Uterus (tissue), 4 donors: ENCODE measurements around the gene AJAP1. TPM values are rescaled to one million over a fixed set of nuclear protein-coding genes. Genes with fewer than 3 reads are reported as not detected.

Experiments used
- DNase-seq, 2 donors: peaks; one replicate each; pipeline ENCODE4 v3.0.0-alpha.2; 2019 to 2020
- H3K27ac ChIP-seq, 2 donors: fragments of 200-600 bp; sonication (generic); 1 replicate in 1 of 2; 2 replicates in 1 of 2; pipeline ENCODE4 v1.5.1; 2016 to 2018
- H3K27me3 ChIP-seq, 2 donors: fragments of 200-600 bp; sonication (generic); one replicate each; pipeline ENCODE4 v1.5.1; 2018 to 2019; ENCODE audit warnings: control low read depth in 1 of 2
- H3K36me3 ChIP-seq, 2 donors: fragments of 200-600 bp; sonication (generic); one replicate each; pipeline ENCODE4 v1.5.1; 2019; ENCODE audit warnings: control low read depth in 1 of 2
- H3K4me1 ChIP-seq, 2 donors: fragments of 200-600 bp; sonication (generic); one replicate each; pipeline ENCODE4 v1.5.1; 2018 to 2019; ENCODE audit warnings: control low read depth in 1 of 2
- H3K4me3 ChIP-seq, 2 donors: fragments of 200-600 bp; sonication (generic); 1 replicate in 1 of 2; 2 replicates in 1 of 2; pipeline ENCODE4 v1.5.1; 2018 to 2019; ENCODE audit warnings: mild to moderate bottlenecking in 1 of 2
- H3K9me3 ChIP-seq, 2 donors: fragments of 200-600 bp; sonication (generic); one replicate each; pipeline ENCODE4 v1.5.1; 2019; ENCODE audit warnings: control low read depth in 1 of 2
- POLR2A ChIP-seq, 2 donors: fragments of 450-650 bp; IDR thresholded peaks; one replicate each; pipeline ENCODE4 v1.6.1; 2016; ENCODE audit warnings: antibody characterized with exemption in 2 of 2, mild to moderate bottlenecking in 1 of 2, moderate library complexity in 1 of 2
- intact Hi-C: fragments of 100-400 bp; cut with DNase I; formaldehyde crosslinking; loops from one replicate; pipeline ENCODE4 v1.15.1; 2023; ENCODE audit warnings: low total_unique reads
- total RNA-seq, 4 donors: library from RNA; depleted of rRNA in 3 of 4; stranded (reverse); fragments of >200 nt in 3 of 4; gene quantifications; one replicate each; pipeline versions ENCODE4 v1.1.0 to v1.2.4, GENCODE V29; 2014 to 2023
- TF ChIP-seq, protein P1 (sequence below), 4 experiments: fragments of 200-600 bp in 2 of 4; fragments of 450-650 bp in 2 of 4; sonication (generic) in 2 of 4; IDR thresholded peaks; one replicate each; pipeline ENCODE4 v1.5.1; 2016 to 2019; ENCODE audit warnings: antibody characterized with exemption in 4 of 4, mild to moderate bottlenecking in 2 of 4, moderate library complexity in 1 of 4
- donor health status: DM: yes; HTN: yes; CAD: no.

AJAP1 gene
- total RNA-seq, 4 donors from 2014 or later: 0.97 to 2.7 (median 2.0) TPM; not detected in 1

DNA sequence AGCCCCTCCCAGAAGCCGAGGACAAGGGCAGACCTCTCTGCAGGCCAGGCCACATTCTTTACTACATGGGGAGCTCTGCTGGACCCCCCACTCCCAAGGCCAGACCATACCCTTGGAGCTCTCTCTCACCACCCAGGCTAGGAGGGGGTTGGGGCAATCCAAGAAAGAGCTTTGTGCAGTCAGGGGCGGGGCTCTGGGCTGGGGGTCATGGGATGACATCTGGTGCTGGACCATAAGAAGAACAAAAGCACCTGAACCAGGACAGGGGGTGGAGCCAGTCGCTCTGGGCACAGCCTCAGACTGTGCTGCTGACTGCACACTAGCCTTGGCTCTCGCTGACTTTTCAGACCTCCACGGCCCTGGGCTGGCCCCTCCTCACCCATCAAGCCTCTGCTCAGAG lies 23.1 kb upstream of the AJAP1 start:
- Histone ChIP-seq H3K27ac (no peak overlapping the region), H3K4me1 (no peaks in the 10 kb centered on the region), H3K4me3 (no peak overlapping the region), H3K9me3 (no peaks in the 10 kb centered on the region), H3K27me3 (no peaks in the 10 kb centered on the region), H3K36me3 (no peaks in the 10 kb centered on the region)
- intact Hi-C loops: no loop called here
- DNase-seq: no peak
- TF ChIP-seq POLR2A (IDR thresholded peaks at IDR 0.05): no peak

DNA sequence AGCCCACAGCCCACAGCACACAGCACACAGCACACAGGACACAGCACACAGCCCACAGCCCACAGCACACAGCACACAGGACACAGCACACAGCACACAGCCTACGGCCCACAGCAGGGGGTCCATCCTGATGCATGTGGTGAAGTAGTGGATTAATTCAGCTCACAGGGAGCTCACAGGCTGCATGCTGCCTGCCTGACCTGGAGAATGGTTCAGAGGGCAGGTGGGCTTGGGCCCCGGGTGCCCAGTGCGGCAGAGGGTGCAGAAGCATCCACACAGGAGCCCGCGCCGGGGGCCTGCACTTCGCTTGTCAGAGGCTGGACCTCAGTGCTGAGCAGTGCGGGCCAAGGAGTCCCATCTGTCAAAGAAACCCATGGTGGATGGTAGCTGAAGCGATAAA lies 21.1 kb upstream of the AJAP1 start:
- no peaks in the 10 kb centered on the region for H3K36me3 ChIP-seq
- no peaks in the 10 kb centered on the region for H3K4me1 ChIP-seq
- H3K27ac ChIP-seq: no peak overlapping the region
- H3K27me3 ChIP-seq: no peaks in the 10 kb centered on the region
- no peak for TF ChIP-seq POLR2A (IDR thresholded peaks at IDR 0.05)
- TF ChIP-seq, protein P1, sequence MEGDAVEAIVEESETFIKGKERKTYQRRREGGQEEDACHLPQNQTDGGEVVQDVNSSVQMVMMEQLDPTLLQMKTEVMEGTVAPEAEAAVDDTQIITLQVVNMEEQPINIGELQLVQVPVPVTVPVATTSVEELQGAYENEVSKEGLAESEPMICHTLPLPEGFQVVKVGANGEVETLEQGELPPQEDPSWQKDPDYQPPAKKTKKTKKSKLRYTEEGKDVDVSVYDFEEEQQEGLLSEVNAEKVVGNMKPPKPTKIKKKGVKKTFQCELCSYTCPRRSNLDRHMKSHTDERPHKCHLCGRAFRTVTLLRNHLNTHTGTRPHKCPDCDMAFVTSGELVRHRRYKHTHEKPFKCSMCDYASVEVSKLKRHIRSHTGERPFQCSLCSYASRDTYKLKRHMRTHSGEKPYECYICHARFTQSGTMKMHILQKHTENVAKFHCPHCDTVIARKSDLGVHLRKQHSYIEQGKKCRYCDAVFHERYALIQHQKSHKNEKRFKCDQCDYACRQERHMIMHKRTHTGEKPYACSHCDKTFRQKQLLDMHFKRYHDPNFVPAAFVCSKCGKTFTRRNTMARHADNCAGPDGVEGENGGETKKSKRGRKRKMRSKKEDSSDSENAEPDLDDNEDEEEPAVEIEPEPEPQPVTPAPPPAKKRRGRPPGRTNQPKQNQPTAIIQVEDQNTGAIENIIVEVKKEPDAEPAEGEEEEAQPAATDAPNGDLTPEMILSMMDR (IDR thresholded peaks at IDR 0.05): no peak
- no peak overlapping the region for H3K4me3 ChIP-seq
- no peaks in the 10 kb centered on the region for H3K9me3 ChIP-seq
- intact Hi-C loops: no loop called here
- DNase-seq: no peak

DNA sequence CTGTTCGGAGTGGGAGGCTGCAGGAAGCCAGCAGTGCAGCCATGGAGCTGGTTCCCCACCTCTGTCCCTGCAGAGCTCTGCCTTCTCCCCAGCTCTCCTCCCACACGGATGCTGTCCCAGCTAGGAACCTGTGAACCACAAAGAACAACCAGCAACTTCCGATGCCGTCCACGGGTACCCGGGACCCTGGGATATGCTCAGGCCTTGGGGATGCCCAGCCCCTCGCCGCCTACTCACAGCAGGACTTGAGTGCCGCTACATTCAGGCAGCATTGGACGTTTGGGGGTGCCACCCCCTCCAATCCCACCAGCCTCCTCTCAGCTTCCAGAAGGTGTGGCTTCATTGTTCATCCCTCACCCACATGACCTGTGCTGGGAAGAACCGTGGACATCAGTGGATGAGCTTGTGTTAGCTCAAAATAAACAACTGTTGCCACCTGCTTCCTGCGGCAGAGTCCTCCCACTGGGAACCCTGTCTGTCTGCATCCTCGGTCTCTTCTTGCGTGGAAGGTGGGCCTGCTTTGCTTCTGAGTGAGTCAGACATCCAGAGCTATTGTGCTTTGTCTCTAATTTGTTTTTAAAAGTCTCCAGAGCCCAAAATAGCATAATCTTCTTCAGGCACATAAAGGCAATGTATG lies 20.1 kb upstream of the AJAP1 start:
- intact Hi-C loops: no loop called here
- Histone ChIP-seq H3K27me3 (no peaks in the 10 kb centered on the region), H3K4me3 (no peak overlapping the region), H3K4me1 (no peaks in the 10 kb centered on the region), H3K9me3 (no peaks in the 10 kb centered on the region), H3K27ac (no peak overlapping the region), H3K36me3 (no peaks in the 10 kb centered on the region)
- TF ChIP-seq, protein P1 (IDR thresholded peaks at IDR 0.05): no peak
- no peak for TF ChIP-seq POLR2A (IDR thresholded peaks at IDR 0.05)
- DNase-seq: no peak

DNA sequence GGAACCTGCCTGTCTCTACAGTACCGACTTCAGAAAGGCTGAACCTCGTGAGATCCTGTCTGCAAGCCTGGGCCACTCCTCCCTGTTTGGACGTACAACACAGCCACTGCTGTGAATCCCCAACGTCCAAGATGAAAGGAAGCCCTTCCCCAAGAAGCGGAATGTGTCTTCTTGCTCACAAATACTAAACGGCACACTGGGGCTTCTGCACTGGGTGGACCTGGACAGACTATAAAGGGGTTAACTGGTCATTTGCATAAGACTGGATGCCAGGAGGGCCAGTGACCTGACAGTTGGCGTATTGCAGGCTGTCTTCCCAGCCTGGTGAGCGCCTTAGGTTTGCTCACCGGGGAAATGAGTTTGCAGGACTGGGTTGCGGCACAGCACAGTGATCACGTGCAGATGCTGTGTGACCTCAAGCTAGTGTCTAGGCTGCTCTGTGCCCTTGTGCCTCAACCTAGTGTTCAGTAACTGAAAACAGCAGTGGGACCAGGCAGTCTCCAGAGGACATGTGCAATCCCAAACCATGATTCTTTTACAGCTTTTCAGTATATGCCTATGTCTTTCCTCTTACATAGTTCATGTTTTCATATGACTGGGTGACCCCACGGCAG lies 19.5 kb upstream of the AJAP1 start:
- Histone ChIP-seq H3K36me3 (no peaks in the 10 kb centered on the region), H3K4me3 (no peak overlapping the region), H3K27ac (no peak overlapping the region), H3K27me3 (no peaks in the 10 kb centered on the region), H3K9me3 (no peaks in the 10 kb centered on the region), H3K4me1 (no peaks in the 10 kb centered on the region)
- no peak for DNase-seq
- TF ChIP-seq, protein P1 (IDR thresholded peaks at IDR 0.05): no peak
- TF ChIP-seq POLR2A (IDR thresholded peaks at IDR 0.05): no peak
- intact Hi-C loops: no loop called here

GRCh38 chr1:4636186-4636585 lies 18.2 kb upstream of the AJAP1 start:
- H3K4me3 ChIP-seq: no peak overlapping the region
- H3K9me3 ChIP-seq: no peaks in the 10 kb centered on the region
- intact Hi-C loops: no loop called here

More at GRCh38 chr1:4636186-4636585, 18.2 kb upstream of the AJAP1 start:
- no peak for DNase-seq
- H3K4me1 ChIP-seq: no peaks in the 10 kb centered on the region
- H3K27me3 ChIP-seq: no peaks in the 10 kb centered on the region
- TF ChIP-seq POLR2A (IDR thresholded peaks at IDR 0.05): no peak
- TF ChIP-seq, protein P1 (IDR thresholded peaks at IDR 0.05): no peak
- no peaks in the 10 kb centered on the region for H3K36me3 ChIP-seq
- H3K27ac ChIP-seq: no peak overlapping the region
